BE2C (cell line): ENCODE data around the gene COMT.

Experiments
- DNase-seq: peaks from one replicate; pipeline ENCODE4 v3.0.0-alpha.2; 2020
- H3K27me3 ChIP-seq: fragments of 250-450 bp; sonication (Bioruptor Pico); 2 replicates; pipeline ENCODE4 v1.5.1; 2020; ENCODE audit warnings: mild to moderate bottlenecking
- H3K36me3 ChIP-seq: fragments of 250-450 bp; sonication (Bioruptor Pico); 2 replicates; pipeline ENCODE4 v1.5.1; 2020; ENCODE audit warnings: mild to moderate bottlenecking
- H3K4me1 ChIP-seq: fragments of 250-450 bp; sonication (Bioruptor Pico); 2 replicates; pipeline ENCODE4 v1.5.1; 2020
- H3K4me3 ChIP-seq: 2 replicates; pipeline ENCODE4 v1.5.1; 2011; ENCODE audit warnings: low read depth, low read length
- H3K9me3 ChIP-seq: fragments of 250-450 bp; sonication (Bioruptor Pico); 2 replicates; pipeline ENCODE4 v1.5.1; 2020
- CTCF ChIP-seq: IDR thresholded peaks from 2 replicates; pipeline ENCODE4 v1.5.1; 2012; ENCODE audit warnings: mild to moderate bottlenecking, low read depth, low read length

Gene COMT

GRCh38 chr22:19948057-19948760 is 6.6 kb downstream of the COMT start:
- Histone ChIP-seq H3K36me3 (peaks cover 25% of the 10 kb centered on the region), H3K4me1 (peaks cover 4% of the 10 kb centered on the region), H3K9me3 (no peaks in the 10 kb centered on the region), H3K27me3 (no peaks in the 10 kb centered on the region), H3K4me3 (no peak overlapping the region)
- no peak for DNase-seq
- no peak for TF ChIP-seq CTCF

GRCh38 chr22:19951346-19951745 is 9.8 kb downstream of the COMT start:
- DNase-seq = no peak
- Histone ChIP-seq H3K4me3 (no peak overlapping the region), H3K36me3 (peaks cover 25% of the 10 kb centered on the region), H3K4me1 (peaks cover 3% of the 10 kb centered on the region; the same call in 1 of the 2 replicates), H3K9me3 (no peaks in the 10 kb centered on the region), H3K27me3 (no peaks in the 10 kb centered on the region)
- no peak for TF ChIP-seq CTCF

- no peak for DNase-seq
- no peak for TF ChIP-seq CTCF
- Histone ChIP-seq H3K36me3 (peaks cover 8% of the 10 kb centered on the region; the same call in 1 of the 2 replicates), H3K27me3 (no peaks in the 10 kb centered on the region), H3K9me3 (no peaks in the 10 kb centered on the region), H3K4me3 (no peak overlapping the region), H3K4me1 (peaks cover 3% of the 10 kb centered on the region; the same call in 1 of the 2 replicates)
Observed at GRCh38 chr22:19955241-19956128, 13.9 kb downstream of the COMT start.

GRCh38 chr22:19957445-19957844 is 15.9 kb downstream of the COMT start:
- H3K4me3 ChIP-seq = no peak overlapping the region
- no peaks in the 10 kb centered on the region for H3K9me3 ChIP-seq
- DNase-seq = no peak
- peak; percentile 24; the same call in 1 of the 2 replicates for TF ChIP-seq CTCF
- peaks cover 10% of the 10 kb centered on the region for H3K4me1 ChIP-seq
- H3K27me3 ChIP-seq = no peaks in the 10 kb centered on the region
- no peaks in the 10 kb centered on the region for H3K36me3 ChIP-seq

- Histone ChIP-seq H3K9me3 (no peaks in the 10 kb centered on the region), H3K27me3 (no peaks in the 10 kb centered on the region), H3K4me1 (peaks cover 19% of the 10 kb centered on the region), H3K4me3 (no peak overlapping the region; the same call in 1 of the 2 replicates), H3K36me3 (peaks cover under 1% of the 10 kb centered on the region)
- DNase-seq = no peak
- TF ChIP-seq CTCF = no peak
Observed at GRCh38 chr22:19958083-19959042, 16.8 kb downstream of the COMT start.
